DOHH2 (cell line): ENCODE results near the gene JOSD2.

Experiments used
- H3F3A ChIP-seq: fragments of 200-600 bp; sonication (generic), shearing (Covaris generic); 2 replicates; pipeline ENCODE4 v1.6.0; 2016; ENCODE audit warnings: antibody characterized with exemption, mild to moderate bottlenecking; ENCODE audit not compliant: control insufficient read depth, insufficient read depth
- H3K27ac ChIP-seq: fragments of 200-600 bp; sonication (generic); 2 replicates; pipeline ENCODE4 v1.5.1; 2014; ENCODE audit warnings: low read depth, mild to moderate bottlenecking, low read length, moderate library complexity
- H3K27me3 ChIP-seq: fragments of 200-600 bp; sonication (generic); 2 replicates; pipeline ENCODE4 v1.6.1; 2014; ENCODE audit warnings: mild to moderate bottlenecking, low read length, mixed read lengths; ENCODE audit not compliant: control insufficient read depth
- H3K36me3 ChIP-seq: fragments of 200-600 bp; sonication (generic); 2 replicates; pipeline ENCODE4 v1.6.1; 2014; ENCODE audit warnings: mild to moderate bottlenecking, low read length, moderate library complexity, mixed read lengths; ENCODE audit not compliant: control insufficient read depth
- H3K4me1 ChIP-seq: fragments of 200-600 bp; sonication (generic); 2 replicates; pipeline ENCODE4 v1.6.1; 2014; ENCODE audit warnings: mild to moderate bottlenecking, low read length, mixed read lengths; ENCODE audit not compliant: control insufficient read depth
- H3K4me2 ChIP-seq: fragments of 200-600 bp; sonication (generic); 2 replicates; pipeline ENCODE4 v1.6.0; 2014; ENCODE audit warnings: mild to moderate bottlenecking, low read length, moderate library complexity
- H3K4me3 ChIP-seq: fragments of 200-600 bp; sonication (generic); 2 replicates; pipeline ENCODE4 v1.5.1; 2014; ENCODE audit warnings: mild to moderate bottlenecking, low read length, mixed read lengths
- H3K79me2 ChIP-seq: fragments of 200-600 bp; sonication (generic); 2 replicates; pipeline ENCODE4 v1.6.1; 2014; ENCODE audit warnings: mild to moderate bottlenecking, low read length, mixed read lengths; ENCODE audit not compliant: control insufficient read depth
- H3K9me2 ChIP-seq: fragments of 200-600 bp; sonication (generic); replicated peaks from 2 replicates; pipeline ENCODE4 v1.6.1; 2014; ENCODE audit warnings: mild to moderate bottlenecking, low read length, mixed read lengths; ENCODE audit not compliant: control insufficient read depth
- H3K9me3 ChIP-seq: fragments of 200-600 bp; sonication (generic); 2 replicates; pipeline ENCODE4 v1.6.1; 2014; ENCODE audit warnings: antibody characterized with exemption, low read length, mixed read lengths; ENCODE audit not compliant: control insufficient read depth, insufficient read depth
- H4K20me1 ChIP-seq: fragments of 200-600 bp; sonication (generic); 2 replicates; pipeline ENCODE4 v1.6.0; 2014; ENCODE audit warnings: low read depth, mild to moderate bottlenecking, antibody characterized with exemption, low read length, moderate library complexity; ENCODE audit not compliant: control insufficient read depth, insufficient read depth
- EZH2phosphoT487 ChIP-seq: fragments of 200-600 bp; sonication (generic); IDR thresholded peaks from 2 replicates; pipeline ENCODE4 v1.6.1; 2017; ENCODE audit warnings: borderline replicate concordance, mild to moderate bottlenecking, antibody characterized with exemption, low read length, moderate library complexity, mixed read lengths
- TF ChIP-seq, protein P1 (sequence below): fragments of 200-600 bp; sonication (generic); IDR thresholded peaks from one replicate; pipeline ENCODE4 v1.5.1; 2014; ENCODE audit warnings: antibody characterized with exemption, mild to moderate bottlenecking, low read depth, low read length; ENCODE audit not compliant: poor library complexity, severe bottlenecking

JOSD2 gene

DNA sequence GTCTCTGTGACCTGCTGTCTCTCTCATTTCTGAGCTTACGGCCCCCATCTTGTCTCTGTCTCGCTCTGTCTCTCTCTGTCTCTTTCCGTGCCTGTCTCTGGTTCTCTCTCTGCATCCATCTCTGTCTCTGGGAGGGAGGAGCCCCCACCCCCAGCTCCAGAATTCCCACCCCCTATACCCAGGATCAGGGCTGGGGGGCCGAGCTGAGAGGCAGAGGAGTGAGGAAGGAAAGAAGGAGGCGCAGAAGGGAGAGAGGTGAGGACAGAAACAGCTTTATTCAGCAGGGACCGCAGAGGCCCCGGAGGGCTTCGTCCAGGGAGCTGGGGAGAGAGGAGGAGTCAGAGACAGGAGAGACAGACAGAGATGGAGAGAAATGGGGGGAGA lies 14.0 kb downstream of the JOSD2 start:
- H3K79me2 ChIP-seq, result no peaks in the 10 kb centered on the region

DNA sequence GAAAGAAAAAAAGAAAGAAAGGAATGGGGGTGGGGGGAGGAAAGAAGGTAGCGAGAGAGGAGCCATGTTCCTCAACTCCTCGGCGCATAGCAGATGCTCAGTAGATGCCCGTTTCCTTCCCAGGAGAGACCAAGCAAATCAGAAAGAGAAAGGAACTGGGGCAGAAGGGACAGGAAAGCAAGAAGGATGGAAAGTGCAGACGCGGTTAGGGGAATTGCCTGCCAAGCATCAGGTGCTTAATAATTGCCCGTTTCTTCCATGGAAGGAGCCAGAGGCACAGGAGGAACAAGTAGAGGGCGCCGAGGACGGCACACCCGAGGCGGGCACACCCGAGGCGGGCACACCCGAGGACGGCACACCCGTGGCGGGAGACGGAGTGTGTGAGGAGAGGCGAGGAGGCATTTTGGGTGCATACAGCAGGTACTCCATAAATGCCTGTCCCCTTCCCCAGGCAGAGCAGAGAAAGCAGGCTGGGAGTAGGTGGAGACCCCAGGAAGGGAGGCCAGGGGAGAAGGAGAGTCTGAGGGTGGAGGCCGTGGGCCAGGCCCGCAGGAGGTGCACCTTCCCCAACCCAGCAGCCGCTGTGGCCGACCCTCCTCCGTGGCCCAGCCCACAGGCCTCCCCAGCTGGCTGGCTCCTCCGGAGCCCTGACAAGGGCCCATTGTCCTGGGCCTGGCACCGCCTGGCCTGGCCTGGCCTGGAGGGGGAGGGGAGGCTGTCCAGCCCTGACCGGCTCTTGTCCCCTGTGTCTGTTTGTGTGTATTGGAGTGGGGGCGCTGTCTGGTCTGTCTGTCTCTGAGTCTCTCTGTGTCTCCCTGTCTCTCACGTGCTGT lies 14.6 kb downstream of the JOSD2 start:
- H3K4me2 ChIP-seq, result no peak overlapping the region
- H3K4me3 ChIP-seq, result no peak overlapping the region
- no peaks in the 10 kb centered on the region for H3K79me2 ChIP-seq
- H3K9me3 ChIP-seq, result no peaks in the 10 kb centered on the region
- no peaks in the 10 kb centered on the region for H3K36me3 ChIP-seq
- H4K20me1 ChIP-seq, result no peaks in the 10 kb centered on the region
- H3K27ac ChIP-seq, result no peak overlapping the region
- no peaks in the 10 kb centered on the region for H3K27me3 ChIP-seq
- H3K9me2 ChIP-seq, result no peaks in the 10 kb centered on the region
- peaks cover 5% of the 10 kb centered on the region for H3F3A ChIP-seq
- TF ChIP-seq EZH2phosphoT487, result no peak
- TF ChIP-seq, protein P1, sequence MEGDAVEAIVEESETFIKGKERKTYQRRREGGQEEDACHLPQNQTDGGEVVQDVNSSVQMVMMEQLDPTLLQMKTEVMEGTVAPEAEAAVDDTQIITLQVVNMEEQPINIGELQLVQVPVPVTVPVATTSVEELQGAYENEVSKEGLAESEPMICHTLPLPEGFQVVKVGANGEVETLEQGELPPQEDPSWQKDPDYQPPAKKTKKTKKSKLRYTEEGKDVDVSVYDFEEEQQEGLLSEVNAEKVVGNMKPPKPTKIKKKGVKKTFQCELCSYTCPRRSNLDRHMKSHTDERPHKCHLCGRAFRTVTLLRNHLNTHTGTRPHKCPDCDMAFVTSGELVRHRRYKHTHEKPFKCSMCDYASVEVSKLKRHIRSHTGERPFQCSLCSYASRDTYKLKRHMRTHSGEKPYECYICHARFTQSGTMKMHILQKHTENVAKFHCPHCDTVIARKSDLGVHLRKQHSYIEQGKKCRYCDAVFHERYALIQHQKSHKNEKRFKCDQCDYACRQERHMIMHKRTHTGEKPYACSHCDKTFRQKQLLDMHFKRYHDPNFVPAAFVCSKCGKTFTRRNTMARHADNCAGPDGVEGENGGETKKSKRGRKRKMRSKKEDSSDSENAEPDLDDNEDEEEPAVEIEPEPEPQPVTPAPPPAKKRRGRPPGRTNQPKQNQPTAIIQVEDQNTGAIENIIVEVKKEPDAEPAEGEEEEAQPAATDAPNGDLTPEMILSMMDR, result no peak
- peaks cover 16% of the 10 kb centered on the region for H3K4me1 ChIP-seq

More for the DNA sequence above, 14.0 kb downstream of the JOSD2 start:
- no peaks in the 10 kb centered on the region for H3K27me3 ChIP-seq
- H3K27ac ChIP-seq, result no peak overlapping the region
- H3K4me2 ChIP-seq, result no peak overlapping the region
- no peaks in the 10 kb centered on the region; the same call in 1 of the 2 replicates for H3F3A ChIP-seq
- no peaks in the 10 kb centered on the region for H3K36me3 ChIP-seq
- H4K20me1 ChIP-seq, result no peaks in the 10 kb centered on the region
- no peak for TF ChIP-seq EZH2phosphoT487
- TF ChIP-seq, protein P1, result no peak
- no peak overlapping the region for H3K4me3 ChIP-seq
- no peaks in the 10 kb centered on the region for H3K9me2 ChIP-seq
- peaks cover 12% of the 10 kb centered on the region for H3K4me1 ChIP-seq
- no peaks in the 10 kb centered on the region for H3K9me3 ChIP-seq

DNA sequence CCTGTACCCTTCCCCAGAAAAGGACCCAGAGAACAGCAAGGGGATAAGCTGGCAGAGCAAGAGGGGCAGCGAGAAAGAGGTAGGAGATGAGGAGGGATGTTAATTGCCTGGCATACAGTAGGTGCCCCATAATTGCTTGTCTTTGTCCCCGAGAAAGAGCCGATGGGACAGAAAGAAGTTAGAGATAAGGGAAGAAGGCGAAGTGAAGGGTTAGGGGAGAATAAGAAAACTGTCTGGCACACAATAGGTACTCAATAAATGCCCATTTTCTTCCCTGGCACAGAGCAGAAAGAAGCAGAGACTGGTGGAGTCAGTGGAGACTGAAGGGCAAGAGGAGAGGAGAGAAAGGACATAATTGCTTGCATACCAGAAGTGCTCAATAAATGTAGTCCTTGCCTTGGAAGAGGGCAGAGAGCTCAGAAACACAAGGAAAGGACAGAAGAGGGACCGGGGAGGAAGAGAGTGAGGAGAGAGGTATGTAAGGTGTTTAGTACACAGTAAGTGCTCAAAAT lies 15.9 kb downstream of the JOSD2 start:
- Histone ChIP-seq H3K4me2 (no peak overlapping the region), H3K9me2 (no peaks in the 10 kb centered on the region), H3K27ac (no peak overlapping the region), H4K20me1 (no peaks in the 10 kb centered on the region), H3K4me1 (peaks cover 12% of the 10 kb centered on the region), H3K9me3 (no peaks in the 10 kb centered on the region), H3K27me3 (no peaks in the 10 kb centered on the region), H3K79me2 (no peaks in the 10 kb centered on the region), H3F3A (peaks cover 6% of the 10 kb centered on the region), H3K4me3 (no peak overlapping the region), H3K36me3 (no peaks in the 10 kb centered on the region)
- TF ChIP-seq EZH2phosphoT487, result no peak
- TF ChIP-seq, protein P1, result no peak
